PFSK-1 (cell line): Measurements from ENCODE around the gene RPTOR.

Experiments used
- POLR2AphosphoS5 ChIP-seq: IDR thresholded peaks from 2 replicates; pipeline ENCODE4 v1.6.1; 2012; ENCODE audit warnings: low read depth, mild to moderate bottlenecking, control low read depth, low read length, moderate library complexity
- TF ChIP-seq, protein P1 (sequence below), 2 experiments: IDR thresholded peaks; 2 replicates each; pipeline versions ENCODE4 v1.6.1 to v1.8.0; 2011 to 2012; ENCODE audit warnings: low read depth in 2 of 2, low read length in 2 of 2, control low read depth in 1 of 2, inconsistent platforms in 1 of 2, mild to moderate bottlenecking in 1 of 2, moderate library complexity in 1 of 2; ENCODE audit not compliant: insufficient read depth in 1 of 2

DNA sequence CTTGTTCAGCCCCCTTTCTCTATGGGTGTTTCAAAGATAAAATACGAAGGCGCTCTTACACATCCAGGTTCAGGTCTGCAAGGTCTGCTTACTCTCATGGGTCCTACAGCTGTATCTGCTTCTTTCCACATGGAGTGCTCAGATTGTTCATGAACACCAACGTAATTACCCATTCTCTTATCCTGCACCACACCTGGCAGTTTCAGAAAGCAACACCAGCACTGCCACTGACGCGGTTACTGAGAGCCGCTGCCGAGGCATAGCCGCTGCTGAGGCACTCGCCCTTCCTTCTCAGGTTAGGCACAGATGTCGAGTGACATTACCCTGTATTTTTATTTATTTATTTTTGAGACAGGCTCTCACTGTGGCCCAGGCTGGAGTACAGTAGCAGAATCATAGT is 147.1 kb downstream of the RPTOR start:
- no peak for TF ChIP-seq POLR2AphosphoS5
- TF ChIP-seq, protein P1, sequence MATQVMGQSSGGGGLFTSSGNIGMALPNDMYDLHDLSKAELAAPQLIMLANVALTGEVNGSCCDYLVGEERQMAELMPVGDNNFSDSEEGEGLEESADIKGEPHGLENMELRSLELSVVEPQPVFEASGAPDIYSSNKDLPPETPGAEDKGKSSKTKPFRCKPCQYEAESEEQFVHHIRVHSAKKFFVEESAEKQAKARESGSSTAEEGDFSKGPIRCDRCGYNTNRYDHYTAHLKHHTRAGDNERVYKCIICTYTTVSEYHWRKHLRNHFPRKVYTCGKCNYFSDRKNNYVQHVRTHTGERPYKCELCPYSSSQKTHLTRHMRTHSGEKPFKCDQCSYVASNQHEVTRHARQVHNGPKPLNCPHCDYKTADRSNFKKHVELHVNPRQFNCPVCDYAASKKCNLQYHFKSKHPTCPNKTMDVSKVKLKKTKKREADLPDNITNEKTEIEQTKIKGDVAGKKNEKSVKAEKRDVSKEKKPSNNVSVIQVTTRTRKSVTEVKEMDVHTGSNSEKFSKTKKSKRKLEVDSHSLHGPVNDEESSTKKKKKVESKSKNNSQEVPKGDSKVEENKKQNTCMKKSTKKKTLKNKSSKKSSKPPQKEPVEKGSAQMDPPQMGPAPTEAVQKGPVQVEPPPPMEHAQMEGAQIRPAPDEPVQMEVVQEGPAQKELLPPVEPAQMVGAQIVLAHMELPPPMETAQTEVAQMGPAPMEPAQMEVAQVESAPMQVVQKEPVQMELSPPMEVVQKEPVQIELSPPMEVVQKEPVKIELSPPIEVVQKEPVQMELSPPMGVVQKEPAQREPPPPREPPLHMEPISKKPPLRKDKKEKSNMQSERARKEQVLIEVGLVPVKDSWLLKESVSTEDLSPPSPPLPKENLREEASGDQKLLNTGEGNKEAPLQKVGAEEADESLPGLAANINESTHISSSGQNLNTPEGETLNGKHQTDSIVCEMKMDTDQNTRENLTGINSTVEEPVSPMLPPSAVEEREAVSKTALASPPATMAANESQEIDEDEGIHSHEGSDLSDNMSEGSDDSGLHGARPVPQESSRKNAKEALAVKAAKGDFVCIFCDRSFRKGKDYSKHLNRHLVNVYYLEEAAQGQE (IDR thresholded peaks at IDR 0.05; ENCODE audit: insufficient read depth in 1 of 2, low read depth in 2 of 2, low read length in 2 of 2): no peak
